HFFc6 (cell line): ENCODE data around the gene COX6B2. TPM values are rescaled to one million over a fixed set of nuclear protein-coding genes. Genes with fewer than 3 reads are reported as not detected.

Experiments
- DNase-seq: peaks from one replicate; pipeline ENCODE4 v3.0.0-alpha.2; 2018
- H3K27ac Mint-ChIP-seq: 2 replicates; pipeline ENCODE4 v1.8.0; 2020; ENCODE audit warnings: mild to moderate bottlenecking, mixed read lengths
- H3K27me3 Mint-ChIP-seq: 2 replicates; pipeline ENCODE4 v1.8.0; 2021; ENCODE audit warnings: mild to moderate bottlenecking, moderate library complexity, mixed read lengths; ENCODE audit not compliant: insufficient read depth
- H3K36me3 Mint-ChIP-seq: 2 replicates; pipeline ENCODE4 v1.8.0; 2021; ENCODE audit warnings: low read depth, mixed read lengths
- H3K4me1 Mint-ChIP-seq: 2 replicates; pipeline ENCODE4 v1.8.0; 2020; ENCODE audit warnings: low read depth, mixed read lengths
- H3K4me3 Mint-ChIP-seq: 2 replicates; pipeline ENCODE4 v1.8.0; 2020; ENCODE audit warnings: mild to moderate bottlenecking, moderate library complexity, mixed read lengths
- H3K9me3 Mint-ChIP-seq: 2 replicates; pipeline ENCODE4 v1.8.0; 2020; ENCODE audit warnings: mild to moderate bottlenecking, mixed read lengths
- total RNA-seq, 6 experiments: library from RNA; stranded (reverse); fragmentation: NEBNext Ultra II Directional; extraction: Animal tissue kit (Norgen Biotek cat#: 25700); gene quantifications; 2 replicates in 1 of 6; 3 replicates in 5 of 6; pipeline ENCODE4 v1.2.3, GENCODE V29; 2021
- TF ChIP-seq, protein P1 (sequence below): fragments of 200-600 bp; sonication (generic); IDR thresholded peaks from 2 replicates; pipeline ENCODE4 v1.5.0; 2021; ENCODE audit warnings: antibody characterized with exemption, mild to moderate bottlenecking

COX6B2 gene
- total RNA-seq, 6 experiments from 2014 or later: not detected

DNA sequence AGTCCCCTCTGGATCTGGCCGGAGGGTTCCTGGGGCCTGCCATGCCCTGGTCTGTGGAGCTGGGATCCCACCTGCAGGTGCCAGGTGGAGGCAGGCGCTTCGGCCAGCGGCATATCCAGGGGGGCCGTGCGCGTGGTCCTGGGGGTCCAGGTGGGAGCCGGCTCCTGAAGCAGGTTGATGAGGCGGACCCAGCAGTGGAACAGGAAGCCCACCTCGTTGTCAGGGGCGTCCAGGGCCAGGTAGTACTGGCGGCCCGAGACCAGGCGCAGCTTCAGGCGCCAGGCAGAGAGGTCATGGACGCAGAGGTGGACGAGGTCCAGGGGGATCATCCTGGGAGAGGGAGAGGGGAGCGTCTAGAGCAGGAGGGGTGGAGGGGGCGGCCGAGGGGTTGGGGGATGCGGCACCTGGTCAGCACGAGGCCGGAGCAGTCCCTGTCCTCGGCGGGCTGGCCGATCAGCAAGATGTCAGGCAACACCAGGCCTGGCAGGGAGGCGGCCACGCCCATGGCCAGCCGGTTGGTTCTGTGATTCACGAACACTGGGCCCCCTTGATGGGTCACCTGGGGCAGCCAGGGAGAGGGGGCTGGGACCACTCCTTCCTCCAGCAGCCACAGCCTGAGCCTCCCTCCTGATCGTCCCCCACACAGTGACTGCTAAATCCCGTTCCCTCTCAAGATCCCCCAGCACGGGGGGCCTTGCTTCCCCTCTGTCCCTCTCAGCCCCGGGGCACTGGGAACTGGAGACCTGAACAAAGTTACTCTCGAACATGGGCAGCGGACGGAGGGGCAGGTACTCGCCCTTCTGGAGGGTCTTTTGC is 7.9 kb upstream of the COX6B2 start:
- Mint-ChIP-seq H3K27ac (no peak overlapping the region), H3K27me3 (peaks cover 6% of the 10 kb centered on the region), H3K4me1 (no peaks in the 10 kb centered on the region), H3K9me3 (no peaks in the 10 kb centered on the region), H3K36me3 (peaks cover 4% of the 10 kb centered on the region; the same call in 1 of the 2 replicates), H3K4me3 (no peak overlapping the region)
- TF ChIP-seq, protein P1, sequence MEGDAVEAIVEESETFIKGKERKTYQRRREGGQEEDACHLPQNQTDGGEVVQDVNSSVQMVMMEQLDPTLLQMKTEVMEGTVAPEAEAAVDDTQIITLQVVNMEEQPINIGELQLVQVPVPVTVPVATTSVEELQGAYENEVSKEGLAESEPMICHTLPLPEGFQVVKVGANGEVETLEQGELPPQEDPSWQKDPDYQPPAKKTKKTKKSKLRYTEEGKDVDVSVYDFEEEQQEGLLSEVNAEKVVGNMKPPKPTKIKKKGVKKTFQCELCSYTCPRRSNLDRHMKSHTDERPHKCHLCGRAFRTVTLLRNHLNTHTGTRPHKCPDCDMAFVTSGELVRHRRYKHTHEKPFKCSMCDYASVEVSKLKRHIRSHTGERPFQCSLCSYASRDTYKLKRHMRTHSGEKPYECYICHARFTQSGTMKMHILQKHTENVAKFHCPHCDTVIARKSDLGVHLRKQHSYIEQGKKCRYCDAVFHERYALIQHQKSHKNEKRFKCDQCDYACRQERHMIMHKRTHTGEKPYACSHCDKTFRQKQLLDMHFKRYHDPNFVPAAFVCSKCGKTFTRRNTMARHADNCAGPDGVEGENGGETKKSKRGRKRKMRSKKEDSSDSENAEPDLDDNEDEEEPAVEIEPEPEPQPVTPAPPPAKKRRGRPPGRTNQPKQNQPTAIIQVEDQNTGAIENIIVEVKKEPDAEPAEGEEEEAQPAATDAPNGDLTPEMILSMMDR: no peak
- no peak for DNase-seq

DNA sequence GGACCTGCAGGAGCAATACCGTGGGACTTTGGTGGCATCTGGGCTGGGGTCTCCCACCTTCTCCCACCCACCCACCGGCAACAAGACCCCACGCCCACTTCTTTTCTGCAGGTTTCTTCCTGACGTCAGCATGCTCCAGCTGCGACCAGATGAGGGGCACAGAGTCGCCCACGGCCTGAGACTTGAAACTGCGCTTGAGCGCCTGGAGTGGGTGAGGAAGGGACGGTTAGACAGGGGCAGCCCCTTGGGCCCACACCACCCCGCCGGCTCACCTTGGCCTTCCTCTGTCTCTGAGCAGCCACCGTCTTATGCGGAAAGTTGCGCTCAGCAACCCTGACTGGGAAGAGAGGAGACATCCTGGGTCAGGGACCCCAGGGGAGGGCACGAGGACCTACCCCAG is 6.4 kb upstream of the COX6B2 start:
- no peak for DNase-seq
- TF ChIP-seq, protein P1: no peak

DNA sequence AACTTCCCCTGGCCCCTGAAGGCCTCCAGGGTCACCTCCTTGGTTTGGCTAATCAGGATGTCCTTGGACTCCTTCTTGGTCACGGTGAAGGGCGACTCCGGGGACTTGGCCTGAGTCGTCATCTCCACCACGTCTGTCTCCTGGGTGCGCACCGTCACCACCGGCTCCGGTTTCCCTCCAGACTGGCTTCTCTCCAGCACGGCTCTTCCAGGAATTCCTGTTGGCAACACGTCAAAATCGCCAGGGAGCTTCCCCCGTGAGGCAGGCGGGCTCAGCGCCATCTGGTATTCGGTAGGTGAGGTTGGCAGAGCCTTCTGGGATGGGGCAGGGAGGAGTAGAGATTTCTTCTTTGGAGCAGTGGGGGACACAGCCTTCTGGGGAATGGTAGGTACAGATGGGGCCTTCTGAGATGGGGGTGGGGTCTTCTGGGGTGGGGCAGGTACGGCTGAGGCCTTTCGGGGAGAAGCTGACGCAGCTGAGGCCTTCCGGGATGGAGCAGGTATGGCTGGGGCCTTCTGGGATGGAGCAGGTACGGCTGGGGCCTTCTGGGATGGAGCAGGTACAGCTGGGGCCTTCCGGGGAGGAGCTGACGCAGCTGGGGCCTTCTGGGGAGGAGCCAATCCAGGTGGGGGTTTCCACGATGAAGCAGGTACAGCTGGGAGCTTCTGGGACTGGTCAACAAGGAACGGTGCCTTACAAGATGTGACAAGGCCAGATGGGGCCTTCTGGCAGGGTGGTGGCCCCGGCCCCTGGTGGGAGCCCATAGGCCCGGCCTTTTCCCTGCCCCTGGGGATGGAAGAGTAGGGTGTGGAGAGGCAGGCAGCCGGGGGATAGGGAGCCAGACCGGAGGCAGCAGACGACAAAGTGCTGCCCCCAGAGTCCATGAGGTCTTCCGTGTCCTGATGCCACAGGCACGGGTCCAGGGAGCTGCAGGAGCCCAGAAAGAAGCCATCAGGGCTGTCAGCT is 4.7 kb upstream of the COX6B2 start:
- TF ChIP-seq, protein P1: no peak
- no peak overlapping the region for H3K27ac Mint-ChIP-seq
- H3K4me3 Mint-ChIP-seq: no peak overlapping the region
- no peak for DNase-seq
- H3K4me1 Mint-ChIP-seq: no peaks in the 10 kb centered on the region
- H3K27me3 Mint-ChIP-seq: peaks cover 10% of the 10 kb centered on the region
- no peaks in the 10 kb centered on the region for H3K9me3 Mint-ChIP-seq
- H3K36me3 Mint-ChIP-seq: no peaks in the 10 kb centered on the region

More for the DNA sequence above, 6.4 kb upstream of the COX6B2 start:
- peaks cover 10% of the 10 kb centered on the region for H3K27me3 Mint-ChIP-seq
- no peaks in the 10 kb centered on the region for H3K36me3 Mint-ChIP-seq
- no peaks in the 10 kb centered on the region for H3K9me3 Mint-ChIP-seq
- no peak overlapping the region for H3K27ac Mint-ChIP-seq
- no peaks in the 10 kb centered on the region for H3K4me1 Mint-ChIP-seq
- no peak overlapping the region for H3K4me3 Mint-ChIP-seq

DNA sequence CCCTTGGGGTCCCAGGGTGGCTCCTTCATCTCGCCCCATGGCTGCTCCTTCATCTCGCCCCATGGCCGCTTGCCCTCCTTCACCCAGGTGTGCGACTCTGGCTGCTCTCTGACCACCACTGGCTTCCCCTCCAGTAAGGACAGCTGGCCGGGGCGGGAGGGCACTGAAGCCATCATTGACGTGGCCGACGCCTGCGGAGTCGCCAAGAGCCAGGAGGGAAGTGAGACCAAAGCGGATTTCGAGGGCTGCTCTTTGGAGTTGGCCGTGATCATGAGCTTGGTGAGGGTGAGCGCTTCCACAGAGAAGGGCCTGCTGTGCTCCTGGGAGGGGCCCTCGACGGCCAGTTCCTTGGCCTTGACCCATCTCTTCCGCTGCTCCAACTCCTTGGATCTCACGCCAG is 4.0 kb upstream of the COX6B2 start:
- H3K27ac Mint-ChIP-seq: no peak overlapping the region
- H3K36me3 Mint-ChIP-seq: no peaks in the 10 kb centered on the region
- H3K4me3 Mint-ChIP-seq: no peak overlapping the region
- TF ChIP-seq, protein P1: no peak
- H3K9me3 Mint-ChIP-seq: no peaks in the 10 kb centered on the region
- no peak for DNase-seq
- peaks cover 6% of the 10 kb centered on the region for H3K27me3 Mint-ChIP-seq
- no peaks in the 10 kb centered on the region for H3K4me1 Mint-ChIP-seq

DNA sequence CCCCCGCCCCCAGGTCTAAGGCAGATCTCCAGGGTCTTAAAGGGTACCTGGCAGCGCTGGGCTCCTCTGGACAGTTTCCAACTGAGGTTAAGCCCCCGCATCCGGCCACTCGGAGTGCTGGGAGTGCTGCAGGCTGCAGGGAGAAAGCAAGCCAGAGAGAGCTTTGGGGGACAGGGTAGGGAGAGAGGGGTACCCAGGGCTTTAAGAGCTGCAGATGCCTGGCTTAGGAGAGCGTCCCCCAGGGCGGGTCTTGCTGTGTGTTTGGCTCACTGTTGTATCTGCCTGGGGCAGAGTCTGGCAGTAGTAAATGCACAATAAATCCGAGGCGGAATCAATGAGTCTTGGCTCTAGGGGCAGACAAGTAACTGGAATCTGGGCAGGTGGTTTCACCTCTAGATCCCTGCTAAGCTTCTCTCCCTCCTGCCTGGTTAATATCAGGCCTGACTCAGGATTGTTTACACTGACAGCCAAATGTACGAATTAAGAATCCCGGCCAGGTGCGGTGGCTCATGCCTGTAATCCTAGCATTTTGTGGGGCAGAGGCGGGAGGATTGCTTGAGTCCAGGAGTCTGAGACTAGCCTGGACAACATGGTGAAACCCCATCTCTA is 798 bp upstream of the COX6B2 start:
- no peak overlapping the region for H3K4me3 Mint-ChIP-seq
- H3K36me3 Mint-ChIP-seq: no peaks in the 10 kb centered on the region
- no peak for DNase-seq
- no peaks in the 10 kb centered on the region for H3K9me3 Mint-ChIP-seq
- no peaks in the 10 kb centered on the region for H3K4me1 Mint-ChIP-seq
- no peak overlapping the region for H3K27ac Mint-ChIP-seq
- TF ChIP-seq, protein P1: no peak
- H3K27me3 Mint-ChIP-seq: peaks cover 18% of the 10 kb centered on the region
